Loucy (cell line): Measurements from ENCODE around the gene CAPZA1.

Experiments
- EZH2phosphoT487 ChIP-seq: fragments of 200-600 bp; IDR thresholded peaks from 2 replicates; pipeline ENCODE4 v1.6.1; 2018; ENCODE audit warnings: antibody characterized with exemption, mild to moderate bottlenecking, moderate library complexity, borderline replicate concordance
- TF ChIP-seq, protein P1 (sequence below): fragments of 200-600 bp; sonication (generic); conservative IDR thresholded peaks from 2 replicates; pipeline ENCODE4 v1.5.1; 2014; ENCODE audit warnings: mild to moderate bottlenecking, antibody characterized with exemption, low read length

- TF ChIP-seq, protein P1, sequence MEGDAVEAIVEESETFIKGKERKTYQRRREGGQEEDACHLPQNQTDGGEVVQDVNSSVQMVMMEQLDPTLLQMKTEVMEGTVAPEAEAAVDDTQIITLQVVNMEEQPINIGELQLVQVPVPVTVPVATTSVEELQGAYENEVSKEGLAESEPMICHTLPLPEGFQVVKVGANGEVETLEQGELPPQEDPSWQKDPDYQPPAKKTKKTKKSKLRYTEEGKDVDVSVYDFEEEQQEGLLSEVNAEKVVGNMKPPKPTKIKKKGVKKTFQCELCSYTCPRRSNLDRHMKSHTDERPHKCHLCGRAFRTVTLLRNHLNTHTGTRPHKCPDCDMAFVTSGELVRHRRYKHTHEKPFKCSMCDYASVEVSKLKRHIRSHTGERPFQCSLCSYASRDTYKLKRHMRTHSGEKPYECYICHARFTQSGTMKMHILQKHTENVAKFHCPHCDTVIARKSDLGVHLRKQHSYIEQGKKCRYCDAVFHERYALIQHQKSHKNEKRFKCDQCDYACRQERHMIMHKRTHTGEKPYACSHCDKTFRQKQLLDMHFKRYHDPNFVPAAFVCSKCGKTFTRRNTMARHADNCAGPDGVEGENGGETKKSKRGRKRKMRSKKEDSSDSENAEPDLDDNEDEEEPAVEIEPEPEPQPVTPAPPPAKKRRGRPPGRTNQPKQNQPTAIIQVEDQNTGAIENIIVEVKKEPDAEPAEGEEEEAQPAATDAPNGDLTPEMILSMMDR = no peak
- TF ChIP-seq EZH2phosphoT487 = no peak
Measured at GRCh38 chr1:112603541-112603940, 16.1 kb upstream of the CAPZA1 start.
